H1 (cell line): ENCODE measurements around the gene KCNC4. TPM values are rescaled to one million over a fixed set of nuclear protein-coding genes. Genes with fewer than 3 reads are reported as not detected.

Source experiments
- EGR1 ChIP-seq: IDR thresholded peaks from 2 replicates; pipeline ENCODE4 v1.6.1; 2011; ENCODE audit warnings: low read depth, low read length, borderline replicate concordance
- HDAC2 ChIP-seq, 2 experiments: fragments of 300-600 bp in 1 of 2; sonication (generic) in 1 of 2; IDR thresholded peaks; 2 replicates each; pipeline ENCODE4 v1.6.1; 2011 to 2012; ENCODE audit warnings: low read depth in 2 of 2, low read length in 2 of 2, mild to moderate bottlenecking in 2 of 2, moderate library complexity in 2 of 2, borderline replicate concordance in 1 of 2, inconsistent platforms in 1 of 2
- SP1 ChIP-seq: IDR thresholded peaks from 2 replicates; pipeline ENCODE4 v1.6.1; 2011; ENCODE audit warnings: low read depth, low read length
- polyA plus RNA-seq, 7 experiments: library from polyadenylated mRNA; depleted of rRNA in 3 of 7; stranded (reverse) in 5 of 7; unstranded in 2 of 7; fragments of >200 nt in 5 of 7; fragments of 200-250 nt in 2 of 7; gene quantifications; 1 replicate in 5 of 7; 2 replicates in 1 of 7; 4 replicates in 1 of 7; pipeline versions ENCODE4 v1.2.1 to v1.2.3, GENCODE V29; 2011 to 2013; ENCODE audit warnings: missing spikeins in 2 of 7, mixed read lengths in 2 of 7
- total RNA-seq: library from RNA; stranded (reverse); fragmentation: NEBNext Ultra II Directional; extraction: Animal tissue kit (Norgen Biotek cat#: 25700); gene quantifications from 2 replicates; pipeline ENCODE4 v1.2.1, GENCODE V29; 2021
- TF ChIP-seq, protein P1 (sequence below), 3 experiments: IDR thresholded peaks; 1 replicate in 2 of 3; 2 replicates in 1 of 3; pipeline versions ENCODE4 v1.5.1 to v1.6.1; 2011; ENCODE audit warnings: low read length in 3 of 3, mild to moderate bottlenecking in 3 of 3, inconsistent platforms in 2 of 3, low read depth in 1 of 3, moderate library complexity in 1 of 3; ENCODE audit not compliant: insufficient read depth in 1 of 3; ENCODE audit errors: control extremely low read depth in 1 of 3

Gene KCNC4
- total and polyA plus RNA-seq, 2 of the 8 experiments (the other 6 are each of a cell fraction or from before 2014, with no cell fraction given): 8.1 to 11.2 TPM

- TF ChIP-seq, protein P1, sequence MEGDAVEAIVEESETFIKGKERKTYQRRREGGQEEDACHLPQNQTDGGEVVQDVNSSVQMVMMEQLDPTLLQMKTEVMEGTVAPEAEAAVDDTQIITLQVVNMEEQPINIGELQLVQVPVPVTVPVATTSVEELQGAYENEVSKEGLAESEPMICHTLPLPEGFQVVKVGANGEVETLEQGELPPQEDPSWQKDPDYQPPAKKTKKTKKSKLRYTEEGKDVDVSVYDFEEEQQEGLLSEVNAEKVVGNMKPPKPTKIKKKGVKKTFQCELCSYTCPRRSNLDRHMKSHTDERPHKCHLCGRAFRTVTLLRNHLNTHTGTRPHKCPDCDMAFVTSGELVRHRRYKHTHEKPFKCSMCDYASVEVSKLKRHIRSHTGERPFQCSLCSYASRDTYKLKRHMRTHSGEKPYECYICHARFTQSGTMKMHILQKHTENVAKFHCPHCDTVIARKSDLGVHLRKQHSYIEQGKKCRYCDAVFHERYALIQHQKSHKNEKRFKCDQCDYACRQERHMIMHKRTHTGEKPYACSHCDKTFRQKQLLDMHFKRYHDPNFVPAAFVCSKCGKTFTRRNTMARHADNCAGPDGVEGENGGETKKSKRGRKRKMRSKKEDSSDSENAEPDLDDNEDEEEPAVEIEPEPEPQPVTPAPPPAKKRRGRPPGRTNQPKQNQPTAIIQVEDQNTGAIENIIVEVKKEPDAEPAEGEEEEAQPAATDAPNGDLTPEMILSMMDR (IDR thresholded peaks at IDR 0.05; ENCODE audit: control extremely low read depth in 1 of 3, insufficient read depth in 1 of 3, low read depth in 1 of 3, low read length in 3 of 3): no peak
- TF ChIP-seq SP1: no peak
- no peak for TF ChIP-seq EGR1
- no peak for TF ChIP-seq HDAC2 (IDR thresholded peaks at IDR 0.05; ENCODE audit: borderline replicate concordance in 1 of 2, low read depth in 2 of 2, low read length in 2 of 2)
- TF ChIP-seq, all 59 proteins: peak for 0
These were observed 48.9 kb upstream of the KCNC4 start (continued) for GRCh38 chr1:110161165-110161564.
